Hepatocyte (in vitro differentiated cells): ENCODE data around the gene CALHM5.

Source experiments
- EZH2 ChIP-seq: fragments of 200-600 bp; sonication (generic); IDR thresholded peaks from 2 replicates; pipeline ENCODE4 v1.6.1; 2016; ENCODE audit warnings: antibody characterized with exemption, mild to moderate bottlenecking, borderline replicate concordance
- EZH2phosphoT487 ChIP-seq: fragments of 200-600 bp; sonication (generic); IDR thresholded peaks from one replicate; pipeline ENCODE4 v1.6.1; 2018; ENCODE audit warnings: antibody characterized with exemption, mild to moderate bottlenecking, low read depth, moderate library complexity; ENCODE audit not compliant: unreplicated experiment, severe bottlenecking

DNA sequence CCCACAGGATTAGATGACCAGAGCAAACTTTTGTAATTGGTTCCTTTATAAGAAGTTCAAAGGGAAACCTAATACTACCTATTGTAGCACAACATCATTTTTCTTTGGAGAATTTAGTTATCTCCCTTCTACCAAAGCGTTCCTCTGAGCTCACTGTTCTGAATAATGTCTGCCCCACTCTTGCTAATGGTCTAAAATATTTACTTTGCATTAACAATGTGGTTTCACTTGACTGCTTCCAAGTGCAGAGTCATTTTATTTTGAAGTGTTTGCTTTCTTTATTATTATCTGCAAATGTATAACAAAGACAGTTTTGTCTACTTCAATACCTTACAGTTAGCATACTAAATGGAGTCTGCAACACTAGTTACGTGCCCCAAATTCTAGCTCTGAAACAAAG, 19.0 kb downstream of the CALHM5 start:
- TF ChIP-seq EZH2phosphoT487 (no peak), EZH2 (no peak)
